ENCODE data around the gene ERVMER34-1.
A peak's percentile ranks its signal among the peaks of the same experiment; 100 is the strongest.

Gene ERVMER34-1

GRCh38 chr4:52760256-52760655, 9.0 kb upstream of the ERVMER34-1 start:
- Histone ChIP-seq H3K9me3 (ENCODE audit: control insufficient read depth, low read length) (no peaks in the 10 kb centered on the region), H3K27ac (ENCODE audit: insufficient read depth, low read length, poor library complexity, severe bottlenecking) (no peak overlapping the region), H3K4me3 (ENCODE audit: insufficient read depth, low read depth, low read length, poor library complexity, severe bottlenecking) (no peak overlapping the region), H3K27me3 (replicated peaks; ENCODE audit: control insufficient read depth, insufficient read depth, low read length, poor library complexity, severe bottlenecking) (no peaks in the 10 kb centered on the region), H3K36me3 (ENCODE audit: control insufficient read depth, insufficient read depth, low read length) (no peaks in the 10 kb centered on the region), H3K4me1 (ENCODE audit: control insufficient read depth, insufficient read depth, low read length, poor library complexity, severe bottlenecking) (no peaks in the 10 kb centered on the region)
- DNase-seq: no peak

GRCh38 chr4:52755426-52755825, 4.2 kb upstream of the ERVMER34-1 start:
- no peak for DNase-seq
- Histone ChIP-seq H3K27me3 (replicated peaks; ENCODE audit: control insufficient read depth, insufficient read depth, low read length, poor library complexity, severe bottlenecking) (peaks cover 12% of the 10 kb centered on the region), H3K27ac (ENCODE audit: insufficient read depth, low read length, poor library complexity, severe bottlenecking) (no peak overlapping the region), H3K36me3 (ENCODE audit: control insufficient read depth, insufficient read depth, low read length) (no peaks in the 10 kb centered on the region), H3K4me3 (ENCODE audit: insufficient read depth, low read depth, low read length, poor library complexity, severe bottlenecking) (no peak overlapping the region), H3K9me3 (ENCODE audit: control insufficient read depth, low read length) (no peaks in the 10 kb centered on the region), H3K4me1 (ENCODE audit: control insufficient read depth, insufficient read depth, low read length, poor library complexity, severe bottlenecking) (peaks cover 10% of the 10 kb centered on the region)

GRCh38 chr4:52752936-52753335, 1.7 kb upstream of the ERVMER34-1 start:
- Histone ChIP-seq H3K9me3 (ENCODE audit: control insufficient read depth, low read length) (no peaks in the 10 kb centered on the region), H3K36me3 (ENCODE audit: control insufficient read depth, insufficient read depth, low read length) (no peaks in the 10 kb centered on the region), H3K4me1 (ENCODE audit: control insufficient read depth, insufficient read depth, low read length, poor library complexity, severe bottlenecking) (peaks cover 10% of the 10 kb centered on the region), H3K27me3 (replicated peaks; ENCODE audit: control insufficient read depth, insufficient read depth, low read length, poor library complexity, severe bottlenecking) (peaks cover 17% of the 10 kb centered on the region), H3K4me3 (ENCODE audit: insufficient read depth, low read depth, low read length, poor library complexity, severe bottlenecking) (no peak overlapping the region), H3K27ac (ENCODE audit: insufficient read depth, low read length, poor library complexity, severe bottlenecking) (no peak overlapping the region)
- no peak for DNase-seq

- Histone ChIP-seq H3K4me1 (ENCODE audit: control insufficient read depth, insufficient read depth, low read length, poor library complexity, severe bottlenecking) (peaks cover 10% of the 10 kb centered on the region), H3K4me3 (ENCODE audit: insufficient read depth, low read depth, low read length, poor library complexity, severe bottlenecking) (peak overlapping the region; percentile 60), H3K27me3 (replicated peaks; ENCODE audit: control insufficient read depth, insufficient read depth, low read length, poor library complexity, severe bottlenecking) (peaks cover 17% of the 10 kb centered on the region), H3K27ac (ENCODE audit: insufficient read depth, low read length, poor library complexity, severe bottlenecking) (no peak overlapping the region), H3K9me3 (ENCODE audit: control insufficient read depth, low read length) (no peaks in the 10 kb centered on the region), H3K36me3 (ENCODE audit: control insufficient read depth, insufficient read depth, low read length) (no peaks in the 10 kb centered on the region)
- no peak for DNase-seq
Observed at GRCh38 chr4:52751487-52751911, 274 bp upstream of the ERVMER34-1 start.

- H3K27ac ChIP-seq (ENCODE audit: insufficient read depth, low read length, poor library complexity, severe bottlenecking): no peak overlapping the region
- H3K36me3 ChIP-seq (ENCODE audit: control insufficient read depth, insufficient read depth, low read length): no peaks in the 10 kb centered on the region
- DNase-seq: no peak
- H3K4me3 ChIP-seq (ENCODE audit: insufficient read depth, low read depth, low read length, poor library complexity, severe bottlenecking): no peak overlapping the region
- H3K4me1 ChIP-seq (ENCODE audit: control insufficient read depth, insufficient read depth, low read length, poor library complexity, severe bottlenecking): peaks cover 10% of the 10 kb centered on the region
- H3K9me3 ChIP-seq (ENCODE audit: control insufficient read depth, low read length): no peaks in the 10 kb centered on the region
- H3K27me3 ChIP-seq (replicated peaks; ENCODE audit: control insufficient read depth, insufficient read depth, low read length, poor library complexity, severe bottlenecking): peaks cover 17% of the 10 kb centered on the region
Observed at GRCh38 chr4:52750213-52750612, 1.0 kb downstream of the ERVMER34-1 start.

GRCh38 chr4:52748432-52748831, 2.8 kb downstream of the ERVMER34-1 start:
- no peak overlapping the region for H3K4me3 ChIP-seq (ENCODE audit: insufficient read depth, low read depth, low read length, poor library complexity, severe bottlenecking)
- DNase-seq: no peak
- peaks cover 10% of the 10 kb centered on the region for H3K4me1 ChIP-seq (ENCODE audit: control insufficient read depth, insufficient read depth, low read length, poor library complexity, severe bottlenecking)
- H3K36me3 ChIP-seq (ENCODE audit: control insufficient read depth, insufficient read depth, low read length): no peaks in the 10 kb centered on the region
- no peak overlapping the region for H3K27ac ChIP-seq (ENCODE audit: insufficient read depth, low read length, poor library complexity, severe bottlenecking)
- no peaks in the 10 kb centered on the region for H3K9me3 ChIP-seq (ENCODE audit: control insufficient read depth, low read length)
- H3K27me3 ChIP-seq (replicated peaks; ENCODE audit: control insufficient read depth, insufficient read depth, low read length, poor library complexity, severe bottlenecking): peaks cover 17% of the 10 kb centered on the region

- H3K4me3 ChIP-seq (ENCODE audit: insufficient read depth, low read depth, low read length, poor library complexity, severe bottlenecking): no peak overlapping the region
- no peak for DNase-seq
- H3K36me3 ChIP-seq (ENCODE audit: control insufficient read depth, insufficient read depth, low read length): no peaks in the 10 kb centered on the region
- no peak overlapping the region for H3K27ac ChIP-seq (ENCODE audit: insufficient read depth, low read length, poor library complexity, severe bottlenecking)
- no peaks in the 10 kb centered on the region for H3K4me1 ChIP-seq (ENCODE audit: control insufficient read depth, insufficient read depth, low read length, poor library complexity, severe bottlenecking)
- H3K9me3 ChIP-seq (ENCODE audit: control insufficient read depth, low read length): no peaks in the 10 kb centered on the region
- H3K27me3 ChIP-seq (replicated peaks; ENCODE audit: control insufficient read depth, insufficient read depth, low read length, poor library complexity, severe bottlenecking): no peaks in the 10 kb centered on the region
Observed at GRCh38 chr4:52744588-52744987, 6.6 kb downstream of the ERVMER34-1 start.

- Histone ChIP-seq H3K4me1 (ENCODE audit: control insufficient read depth, insufficient read depth, low read length, poor library complexity, severe bottlenecking) (no peaks in the 10 kb centered on the region), H3K27ac (ENCODE audit: insufficient read depth, low read length, poor library complexity, severe bottlenecking) (no peak overlapping the region), H3K27me3 (replicated peaks; ENCODE audit: control insufficient read depth, insufficient read depth, low read length, poor library complexity, severe bottlenecking) (no peaks in the 10 kb centered on the region), H3K4me3 (ENCODE audit: insufficient read depth, low read depth, low read length, poor library complexity, severe bottlenecking) (no peak overlapping the region), H3K36me3 (ENCODE audit: control insufficient read depth, insufficient read depth, low read length) (no peaks in the 10 kb centered on the region), H3K9me3 (ENCODE audit: control insufficient read depth, low read length) (no peaks in the 10 kb centered on the region)
- DNase-seq: no peak
Observed at GRCh38 chr4:52743444-52744019, 7.7 kb downstream of the ERVMER34-1 start.

- Histone ChIP-seq H3K9me3 (ENCODE audit: control insufficient read depth, low read length) (no peaks in the 10 kb centered on the region), H3K4me3 (ENCODE audit: insufficient read depth, low read depth, low read length, poor library complexity, severe bottlenecking) (no peak overlapping the region), H3K36me3 (ENCODE audit: control insufficient read depth, insufficient read depth, low read length) (no peaks in the 10 kb centered on the region), H3K27ac (ENCODE audit: insufficient read depth, low read length, poor library complexity, severe bottlenecking) (no peak overlapping the region), H3K27me3 (replicated peaks; ENCODE audit: control insufficient read depth, insufficient read depth, low read length, poor library complexity, severe bottlenecking) (no peaks in the 10 kb centered on the region), H3K4me1 (ENCODE audit: control insufficient read depth, insufficient read depth, low read length, poor library complexity, severe bottlenecking) (no peaks in the 10 kb centered on the region)
- DNase-seq: no peak
Observed at GRCh38 chr4:52729586-52729985, 21.6 kb downstream of the ERVMER34-1 start.

GRCh38 chr4:52728691-52729240, 22.5 kb downstream of the ERVMER34-1 start:
- Histone ChIP-seq H3K9me3 (ENCODE audit: control insufficient read depth, low read length) (no peaks in the 10 kb centered on the region), H3K27me3 (replicated peaks; ENCODE audit: control insufficient read depth, insufficient read depth, low read length, poor library complexity, severe bottlenecking) (no peaks in the 10 kb centered on the region), H3K27ac (ENCODE audit: insufficient read depth, low read length, poor library complexity, severe bottlenecking) (no peak overlapping the region), H3K36me3 (ENCODE audit: control insufficient read depth, insufficient read depth, low read length) (no peaks in the 10 kb centered on the region), H3K4me1 (ENCODE audit: control insufficient read depth, insufficient read depth, low read length, poor library complexity, severe bottlenecking) (no peaks in the 10 kb centered on the region), H3K4me3 (ENCODE audit: insufficient read depth, low read depth, low read length, poor library complexity, severe bottlenecking) (no peak overlapping the region)
- no peak for DNase-seq

All from effector memory CD4-positive, alpha-beta T cell (primary cell).